HG02798 (cell line): Measurements from ENCODE around the gene AP2A2.
"Not testable (repeated sequence)": the region's sequence is repeated elsewhere in the genome, so short reads cannot be mapped to it uniquely, and the experiment has no call there.

Experiments used
- ATAC-seq: cut with Tn5 transposase; IDR thresholded peaks from one replicate; pipeline ENCODE4 v1.9.1; 2021; ENCODE audit warnings: mild to moderate bottlenecking; ENCODE audit not compliant: unreplicated experiment, poor library complexity

Gene AP2A2

GRCh38 chr11:971092-971690 lies 45.5 kb downstream of the AP2A2 start:
- no peak for ATAC-seq

- ATAC-seq: no peak
These were observed 46.2 kb downstream of the AP2A2 start for GRCh38 chr11:971731-972365.

- no peak for ATAC-seq
These were observed 47.0 kb downstream of the AP2A2 start for GRCh38 chr11:972523-973211.

- ATAC-seq: no peak
These were observed 47.6 kb downstream of the AP2A2 start for GRCh38 chr11:973237-973636.

- ATAC-seq: not testable (repeated sequence)
These were observed 49.7 kb downstream of the AP2A2 start for GRCh38 chr11:975376-975775.

GRCh38 chr11:975827-976226 lies 50.2 kb downstream of the AP2A2 start:
- ATAC-seq: no peak

- no peak for ATAC-seq
These were observed 50.9 kb downstream of the AP2A2 start for GRCh38 chr11:976431-977160.

- no peak for ATAC-seq
These were observed 52.4 kb downstream of the AP2A2 start for GRCh38 chr11:977830-978720.

- ATAC-seq: no peak
These were observed 53.1 kb downstream of the AP2A2 start for GRCh38 chr11:978781-979180.

- ATAC-seq: no peak
These were observed 55.0 kb downstream of the AP2A2 start for GRCh38 chr11:980438-981357.

GRCh38 chr11:981764-982163 lies 56.1 kb downstream of the AP2A2 start:
- ATAC-seq: no peak

GRCh38 chr11:984546-984945 lies 58.9 kb downstream of the AP2A2 start:
- no peak for ATAC-seq

GRCh38 chr11:985406-985805 lies 59.7 kb downstream of the AP2A2 start:
- no peak for ATAC-seq

- no peak for ATAC-seq
These were observed 60.2 kb downstream of the AP2A2 start for GRCh38 chr11:985848-986247.

- no peak for ATAC-seq
These were observed 60.7 kb downstream of the AP2A2 start for GRCh38 chr11:986270-986951.

- ATAC-seq: no peak
These were observed 61.3 kb downstream of the AP2A2 start for GRCh38 chr11:986952-987305.

- ATAC-seq: no peak
These were observed 62.0 kb downstream of the AP2A2 start for GRCh38 chr11:987671-988070.

- no peak for ATAC-seq
These were observed 64.4 kb downstream of the AP2A2 start for GRCh38 chr11:990101-990500.

- ATAC-seq: no peak
These were observed 65.4 kb downstream of the AP2A2 start for GRCh38 chr11:991034-991433.
